GM18870 (cell line): ENCODE measurements around the gene SALL1.

Source experiments
- ATAC-seq: cut with Tn5 transposase; IDR thresholded peaks from one replicate; pipeline ENCODE4 v1.9.1; 2021; ENCODE audit warnings: moderate library complexity; ENCODE audit not compliant: unreplicated experiment

Gene SALL1

DNA sequence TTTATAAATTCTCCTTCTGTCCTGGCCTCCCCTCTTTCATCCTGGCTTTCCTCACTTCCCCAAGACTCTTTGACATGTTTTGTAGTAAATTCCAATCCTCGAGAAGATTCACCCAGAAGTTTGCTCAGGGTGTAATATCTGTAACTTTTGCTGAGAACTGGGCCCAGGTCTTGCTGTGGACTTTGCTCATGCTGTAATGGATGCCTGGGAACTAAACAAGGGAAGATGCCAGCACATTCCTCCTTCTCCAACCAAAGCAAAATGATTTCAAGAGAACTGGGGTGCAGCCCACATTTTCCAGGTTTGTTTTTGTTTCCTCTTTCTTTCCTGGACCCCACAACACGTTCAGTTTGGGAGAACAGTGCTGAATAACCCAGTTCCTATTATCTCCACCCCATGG lies 6.6 kb upstream of the SALL1 start:
- ATAC-seq, result no peak

- no peak for ATAC-seq
These were observed 5.7 kb upstream of the SALL1 start for GRCh38 chr16:51156807-51157200.

DNA sequence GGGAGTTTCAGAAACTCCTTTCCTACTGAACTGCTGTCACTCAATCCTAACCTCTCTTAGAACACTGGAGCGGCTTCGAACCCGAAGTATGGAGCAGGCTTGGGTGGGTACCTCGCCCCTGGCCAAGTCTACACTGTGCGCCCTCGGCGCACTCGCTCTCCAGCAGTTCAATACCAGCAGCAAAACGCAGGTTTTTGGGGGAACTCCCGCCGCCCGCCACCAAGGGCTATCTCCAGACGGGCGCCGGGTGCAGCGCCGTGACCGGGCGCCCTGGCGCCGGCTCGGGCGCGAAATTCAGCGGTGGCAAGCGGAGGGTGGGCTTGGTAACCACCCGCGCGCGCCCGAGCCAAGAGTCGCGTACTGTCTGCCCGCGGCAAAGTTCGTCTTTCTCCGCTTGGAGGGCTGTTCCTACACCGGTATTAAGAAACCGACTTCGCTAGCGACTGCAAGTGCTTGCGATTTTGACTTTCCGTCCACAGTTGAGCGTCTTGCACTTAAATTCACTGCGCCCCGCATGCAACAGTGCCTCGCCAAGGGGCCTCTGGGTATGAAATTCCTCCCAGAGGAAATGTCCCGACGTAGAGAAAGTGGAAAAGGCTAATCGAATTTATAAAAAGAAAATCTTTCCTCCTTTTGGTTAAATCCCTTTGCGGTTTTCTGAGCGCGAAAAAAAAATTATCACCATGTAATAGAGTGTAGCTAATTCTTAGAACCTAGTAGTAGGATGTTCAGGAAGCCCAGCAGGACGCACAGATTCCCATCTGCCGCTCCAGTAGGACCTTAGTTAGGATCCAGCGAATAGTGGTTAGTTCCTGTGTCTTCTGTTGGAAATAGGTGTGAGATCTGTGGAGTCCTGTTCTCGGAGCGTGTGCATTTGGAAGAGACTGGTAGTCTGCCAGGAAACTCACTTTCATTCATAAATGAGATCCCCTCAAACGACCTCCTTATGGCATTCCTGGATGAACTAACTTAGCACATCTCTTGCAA lies 5.0 kb upstream of the SALL1 start:
- no peak for ATAC-seq

DNA sequence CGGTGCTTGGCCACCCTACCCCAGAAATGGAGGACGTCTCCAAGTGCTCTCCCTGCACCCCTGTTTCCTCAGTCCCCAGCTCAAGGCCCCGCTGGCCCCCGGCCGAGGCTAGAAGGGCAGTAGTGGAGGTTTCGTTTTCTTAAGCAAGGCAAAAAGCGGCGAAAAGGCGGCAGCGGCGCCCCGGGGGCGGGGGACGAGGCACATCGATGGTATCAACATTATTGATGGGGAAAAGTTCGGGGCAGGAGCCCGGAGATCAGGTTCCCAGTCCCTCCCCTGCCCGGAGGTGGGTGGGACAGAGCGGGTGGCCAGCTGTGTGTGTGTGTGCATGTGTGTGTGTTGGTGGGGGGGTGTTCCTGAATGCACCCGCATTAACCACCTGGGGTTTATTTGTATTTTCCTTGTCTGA lies 4.1 kb upstream of the SALL1 start:
- no peak for ATAC-seq

GRCh38 chr16:51154271-51155171 lies 3.5 kb upstream of the SALL1 start:
- ATAC-seq, result no peak

- no peak for ATAC-seq
These were observed 2.5 kb upstream of the SALL1 start for GRCh38 chr16:51153577-51154031.

- ATAC-seq, result no peak
These were observed 1.9 kb upstream of the SALL1 start for GRCh38 chr16:51152691-51153576.

- no peak for ATAC-seq
These were observed 1.0 kb upstream of the SALL1 start for GRCh38 chr16:51151961-51152663.

DNA sequence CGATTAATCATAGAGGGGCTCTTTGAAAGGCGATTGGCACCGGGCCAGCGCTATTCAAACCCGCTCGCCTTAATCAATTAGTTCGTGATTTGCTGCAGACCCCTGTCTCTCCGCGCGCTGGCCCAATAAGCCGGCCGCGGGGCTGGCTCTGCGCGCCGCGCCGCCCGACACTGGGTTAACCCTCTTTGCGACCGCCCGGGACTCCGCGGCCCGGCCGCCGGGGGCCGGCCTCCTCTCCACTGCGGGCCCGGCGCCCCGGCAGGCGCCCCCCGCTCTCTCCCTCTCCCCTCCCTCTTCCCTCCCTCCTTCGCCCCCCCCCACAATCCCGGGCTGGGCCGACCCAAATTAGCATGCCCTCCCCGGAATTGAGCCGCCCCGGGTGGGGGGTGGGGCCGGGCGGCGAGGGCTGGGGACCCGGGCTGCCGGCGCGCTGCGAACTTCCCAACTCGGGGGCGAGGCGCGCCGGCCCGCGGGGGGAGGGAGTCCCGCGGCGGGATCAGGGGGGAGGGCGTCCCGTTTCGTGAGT lies 428 bp upstream of the SALL1 start:
- ATAC-seq, result no peak

- no peak for ATAC-seq
These were observed 744 bp downstream of the SALL1 start for GRCh38 chr16:51150165-51150887.

DNA sequence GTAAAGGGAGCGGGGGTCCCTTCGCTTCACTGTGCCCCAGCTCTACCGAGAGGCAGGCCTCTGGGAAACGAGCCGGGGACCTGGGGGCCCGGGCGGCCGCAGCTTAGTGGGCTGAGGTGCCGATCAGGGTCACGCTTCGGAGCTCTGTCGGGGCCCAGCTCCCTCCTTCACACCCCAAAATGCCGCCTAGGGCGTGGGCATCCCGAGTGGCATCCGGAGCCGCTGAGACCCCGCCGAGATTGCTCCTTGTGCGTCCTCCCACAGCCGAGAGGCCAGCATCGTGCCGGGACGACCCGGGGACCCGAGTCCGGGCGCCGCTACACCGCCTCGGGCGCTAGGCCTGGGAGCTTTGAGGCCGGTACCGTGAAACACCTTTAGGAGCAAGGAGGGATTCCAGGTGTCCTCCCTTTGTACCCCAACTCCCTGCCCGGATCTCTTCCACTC lies 1.3 kb downstream of the SALL1 start:
- ATAC-seq, result no peak

DNA sequence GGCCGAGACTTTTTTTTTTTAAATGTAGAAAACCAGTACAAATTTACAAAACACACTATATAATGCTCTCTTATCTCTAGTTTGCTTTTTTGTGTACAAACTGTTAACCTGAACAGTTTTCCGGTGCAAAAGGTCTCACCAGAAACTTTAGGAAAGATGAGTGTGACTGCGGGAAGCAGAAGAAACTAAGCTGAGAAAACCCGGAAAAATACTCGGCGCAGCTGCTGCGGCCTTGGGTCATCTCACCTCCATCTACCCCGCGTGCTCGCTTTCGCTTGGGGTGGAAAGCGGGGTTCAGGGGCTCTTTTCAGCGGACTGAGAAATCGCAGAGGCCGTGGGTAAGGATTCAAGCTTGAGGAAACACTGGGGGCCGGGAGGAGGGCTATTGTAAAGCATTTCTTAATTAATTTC lies 1.8 kb downstream of the SALL1 start:
- no peak for ATAC-seq

GRCh38 chr16:51148678-51149228 lies 2.3 kb downstream of the SALL1 start:
- ATAC-seq, result no peak

DNA sequence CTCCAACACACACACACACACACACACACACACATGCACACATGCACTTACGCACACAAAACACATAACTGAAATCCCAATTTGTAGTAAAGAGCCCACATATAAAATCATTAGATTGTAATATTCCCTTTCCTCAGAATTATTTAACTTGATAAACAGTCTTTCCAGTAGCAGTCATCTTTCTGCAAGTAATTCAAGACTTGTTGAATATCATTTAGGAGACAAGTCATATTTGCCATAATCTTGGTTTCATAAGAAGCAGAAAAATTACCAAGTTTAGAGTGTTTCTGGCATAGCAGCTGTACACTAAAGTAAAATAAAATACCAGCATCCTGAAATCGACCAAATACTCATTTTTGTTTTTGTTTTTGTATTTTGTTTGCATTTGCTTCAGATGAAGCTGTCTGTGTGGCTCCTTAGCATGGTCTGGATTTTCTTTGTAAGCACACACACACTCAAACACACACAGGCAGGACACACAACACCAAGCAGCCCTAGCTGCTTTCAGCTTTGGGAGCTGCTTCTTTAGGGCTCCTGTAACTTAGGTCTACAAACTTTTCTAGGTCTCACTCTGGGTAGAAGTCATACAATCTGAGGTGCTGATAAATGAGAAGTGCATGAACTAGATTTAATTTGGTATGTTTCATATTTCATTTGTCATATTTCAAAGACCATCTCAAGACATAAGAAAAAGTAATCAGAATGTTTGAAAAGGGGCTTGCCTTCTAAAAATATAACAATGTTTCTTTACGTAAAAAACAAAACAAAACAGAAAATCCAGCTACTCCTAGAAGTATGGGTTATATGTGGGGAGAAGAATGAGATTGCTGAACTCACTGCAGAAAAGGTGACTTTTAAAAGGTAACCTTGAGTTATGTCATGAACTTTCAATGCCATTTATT lies 3.0 kb downstream of the SALL1 start:
- ATAC-seq, result no peak

DNA sequence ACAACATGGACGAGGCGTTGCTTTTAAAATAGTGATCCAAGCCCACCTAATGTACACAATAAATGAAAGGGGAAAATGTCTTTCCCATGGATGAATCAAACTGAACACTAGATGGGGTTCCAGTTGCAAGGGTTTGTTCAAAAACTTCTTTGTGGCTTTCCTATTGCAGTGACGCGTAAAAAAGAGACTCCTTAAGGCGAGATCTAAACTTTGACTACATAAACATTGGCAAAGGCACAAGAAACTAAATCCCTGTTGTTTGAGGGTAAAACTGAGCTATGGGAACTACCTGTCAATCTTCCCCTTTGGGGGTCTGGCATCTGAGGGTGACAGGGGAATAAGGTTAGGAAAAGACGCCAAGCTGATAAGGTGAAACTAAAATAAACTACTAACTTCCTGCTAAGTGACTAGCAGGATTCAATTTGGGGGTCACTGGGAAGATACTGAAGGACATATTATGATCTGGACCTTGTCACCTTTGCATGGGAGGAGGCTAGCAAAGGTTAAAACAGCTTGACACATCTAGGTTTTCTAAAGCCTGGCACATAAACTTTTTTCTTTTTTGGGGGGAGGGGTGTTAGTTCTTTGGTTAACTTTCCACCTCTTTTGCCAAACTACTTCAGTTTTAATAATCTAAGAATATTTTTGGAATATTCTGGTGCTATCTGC lies 4.7 kb downstream of the SALL1 start:
- ATAC-seq, result no peak

DNA sequence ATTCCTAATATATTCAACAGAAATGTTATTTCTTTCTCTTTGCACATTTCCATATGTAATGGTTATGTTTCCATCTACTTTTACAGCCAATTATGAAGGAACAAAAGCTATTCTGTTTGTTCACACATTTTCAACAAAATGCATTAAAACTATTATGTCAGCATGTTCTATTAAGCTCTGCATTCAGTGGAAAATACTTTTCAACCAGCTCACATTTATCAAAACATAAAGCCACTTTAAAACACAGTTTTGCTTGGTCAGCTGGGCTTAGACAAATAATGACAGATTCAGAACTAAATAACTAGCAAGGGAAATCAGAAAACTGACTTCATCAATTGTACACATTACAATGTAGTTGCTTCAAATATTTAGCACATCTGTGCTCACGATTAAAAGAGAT lies 6.9 kb downstream of the SALL1 start:
- no peak for ATAC-seq
